GM19397 (cell line): ENCODE measurements around the gene RSRC2.
A peak's percentile ranks its signal among the peaks of the same experiment; 100 is the strongest.
"Not testable (repeated sequence)": the region's sequence is repeated elsewhere in the genome, so short reads cannot be mapped to it uniquely, and the experiment has no call there.

ENCODE experiments used
- ATAC-seq: cut with Tn5 transposase; IDR thresholded peaks from one replicate; pipeline ENCODE4 v1.9.1; 2021; ENCODE audit warnings: mild to moderate bottlenecking, moderate library complexity; ENCODE audit not compliant: unreplicated experiment

The RSRC2 gene

DNA sequence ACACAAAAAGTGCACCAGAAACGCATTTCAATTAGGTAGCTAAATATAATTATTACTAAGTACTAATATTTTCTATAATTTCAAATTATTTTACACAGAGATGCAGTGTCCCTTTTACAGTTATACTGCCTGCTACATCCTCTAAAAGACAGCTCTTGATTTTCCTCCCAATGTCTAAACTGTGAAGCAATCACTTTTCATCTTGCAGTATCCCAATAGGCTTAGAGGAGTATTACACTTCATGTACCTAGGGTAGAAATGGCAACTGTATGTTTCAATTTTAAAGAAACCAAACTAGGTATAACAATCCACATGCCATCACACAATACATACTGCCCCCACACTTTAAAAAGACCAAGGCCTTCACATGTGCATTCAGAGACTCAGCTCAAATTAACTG is 7.3 kb downstream of the RSRC2 start:
- no peak for ATAC-seq

DNA sequence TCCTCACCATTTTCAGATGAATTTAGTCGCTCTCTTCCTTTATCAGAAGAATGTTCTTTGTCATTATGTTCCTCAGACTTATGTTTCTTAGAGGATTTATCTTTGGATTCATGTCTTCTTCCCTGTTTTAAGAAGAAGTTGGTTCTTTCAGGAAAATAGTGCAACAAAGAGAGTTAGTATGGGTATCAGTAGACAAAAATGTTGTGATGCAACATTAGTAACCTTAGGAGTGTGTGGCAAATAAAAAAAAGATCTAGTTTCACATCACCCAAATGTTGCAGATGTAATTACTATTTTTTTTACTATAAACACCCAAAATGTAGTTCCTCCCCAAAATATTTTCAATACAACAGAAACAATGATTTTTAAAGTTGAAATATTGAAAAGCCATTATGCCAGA is 7.8 kb downstream of the RSRC2 start:
- no peak for ATAC-seq

DNA sequence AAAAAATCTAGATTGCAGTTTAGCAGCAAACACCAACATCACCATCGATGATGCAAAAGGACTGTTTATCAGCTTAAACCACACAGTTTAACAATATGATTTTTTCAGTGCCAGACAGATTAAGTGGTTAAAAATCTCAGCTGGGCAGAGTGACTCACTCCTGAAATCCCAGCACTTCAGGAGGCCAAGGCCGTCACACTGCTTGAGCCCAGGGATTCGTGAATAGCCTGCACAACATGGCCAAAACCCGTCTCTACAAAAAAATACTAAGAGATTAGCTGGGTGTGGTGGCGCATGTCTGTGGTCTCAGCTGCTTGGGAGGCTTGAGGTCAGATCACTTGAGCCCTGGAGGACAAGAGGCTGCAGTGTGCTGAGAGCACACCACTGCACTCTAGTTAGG is 8.9 kb downstream of the RSRC2 start:
- no peak for ATAC-seq

DNA sequence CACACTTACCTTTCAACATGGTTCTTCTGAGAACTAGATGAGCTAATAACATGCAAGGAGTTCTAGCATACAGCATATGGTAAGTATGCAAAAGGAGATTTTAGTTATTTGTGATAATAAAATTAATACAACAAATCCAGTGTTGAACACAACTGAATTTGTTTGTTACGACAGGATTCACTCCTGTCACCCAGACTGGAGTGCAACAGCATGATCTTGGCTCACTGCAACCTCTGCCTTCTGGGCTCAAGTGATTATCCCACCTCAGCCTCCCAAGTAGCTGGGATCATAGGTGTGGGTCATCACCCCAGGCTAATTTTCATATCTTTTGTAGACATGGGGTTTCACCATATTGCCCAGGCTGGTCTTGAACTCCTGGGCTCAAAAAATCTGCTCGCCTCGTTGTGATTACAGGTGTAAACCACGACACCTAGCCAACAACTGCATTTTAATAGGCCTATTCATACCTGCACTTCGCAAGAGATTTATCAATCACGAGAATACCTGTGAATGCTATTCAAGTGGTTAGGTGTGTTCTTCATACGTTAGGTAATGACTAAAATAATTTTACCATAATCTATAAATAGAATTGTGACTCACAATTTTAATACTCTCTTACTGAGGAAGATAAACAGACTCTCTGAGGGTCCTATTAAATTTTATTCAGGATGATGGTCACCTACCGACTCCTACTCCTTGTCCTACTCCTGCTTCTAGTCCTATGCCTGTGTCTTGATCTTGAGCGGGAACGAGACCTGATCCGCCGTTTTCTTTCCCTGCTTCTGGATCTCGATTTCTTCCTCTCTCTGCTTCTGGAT is 10.0 kb downstream of the RSRC2 start:
- ATAC-seq, result no peak

DNA sequence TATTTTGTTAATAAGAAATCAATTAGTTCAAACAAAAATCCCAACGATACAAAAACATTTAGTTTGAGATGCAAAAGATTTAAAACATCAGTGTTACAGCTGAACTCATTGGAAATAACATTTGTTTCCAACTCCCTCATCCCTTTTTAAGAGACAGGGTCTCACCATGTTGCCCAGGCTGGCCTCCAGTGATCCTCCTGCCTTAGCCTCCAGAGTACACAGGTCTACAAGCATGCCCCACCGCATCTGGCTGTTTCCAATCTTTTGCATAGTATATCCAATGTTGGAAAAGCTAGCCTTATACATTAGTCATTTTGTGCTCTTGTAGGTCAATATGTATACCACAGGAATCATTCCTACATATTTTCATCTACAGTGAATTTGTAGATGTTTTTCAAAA is 11.5 kb downstream of the RSRC2 start:
- ATAC-seq, result no peak

DNA sequence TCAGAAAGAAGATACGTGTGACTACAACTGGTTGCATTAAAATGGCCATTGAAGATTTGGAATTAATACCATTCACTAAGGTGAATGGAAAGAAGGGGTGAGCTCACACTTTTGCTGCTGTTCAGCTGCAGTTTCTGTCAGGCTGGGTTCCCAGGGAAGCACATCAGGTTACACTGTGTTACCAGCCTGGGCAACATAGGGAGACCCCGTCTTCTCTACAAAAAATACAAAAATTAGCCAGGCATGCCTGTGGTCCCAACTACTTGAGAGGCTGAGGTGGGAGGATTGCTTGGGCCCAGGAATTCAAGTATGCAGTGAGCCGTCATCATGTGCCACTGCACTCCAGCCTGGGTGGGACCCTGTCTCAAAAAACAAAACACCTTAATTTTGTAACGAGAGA is 13.1 kb downstream of the RSRC2 start:
- no peak for ATAC-seq

DNA sequence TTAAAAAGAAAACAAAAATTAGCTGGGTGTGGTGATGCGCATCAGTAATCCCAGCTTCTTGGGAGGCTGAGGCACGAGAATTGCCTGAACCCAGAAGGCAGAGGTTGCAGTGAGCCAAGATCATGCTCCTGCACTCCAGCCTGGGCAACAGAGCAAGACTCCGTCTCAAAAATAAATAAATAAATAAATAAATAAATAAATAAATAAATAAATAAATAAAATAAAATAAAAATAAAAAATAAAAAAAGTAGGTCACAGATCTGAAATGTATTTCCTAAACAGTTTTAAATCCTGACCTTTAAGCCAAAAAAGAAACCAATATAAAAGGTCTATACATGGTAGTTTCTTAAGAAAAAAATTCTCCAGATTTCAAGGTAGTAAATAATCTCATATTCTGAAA is 13.7 kb downstream of the RSRC2 start:
- not testable (repeated sequence) for ATAC-seq

DNA sequence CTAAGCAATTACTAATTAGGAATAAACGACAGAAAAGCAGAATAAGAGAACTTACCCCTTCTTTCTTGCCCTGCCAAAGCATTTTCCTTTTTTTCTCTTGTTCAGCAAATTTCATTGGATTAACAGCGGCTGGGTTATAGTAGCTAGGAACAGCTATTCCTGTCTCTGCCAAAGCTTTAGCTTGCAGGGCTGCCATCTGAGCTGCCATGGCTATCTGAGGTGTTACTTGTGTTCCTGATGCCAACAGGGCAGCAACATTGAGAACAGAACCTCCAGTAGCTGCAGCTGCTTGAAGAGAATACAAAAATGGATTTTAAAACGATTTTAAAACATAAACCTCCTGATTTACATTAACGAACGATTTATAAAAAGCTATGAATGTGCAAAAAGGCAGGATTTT is 18.6 kb downstream of the RSRC2 start:
- ATAC-seq, result no peak

DNA sequence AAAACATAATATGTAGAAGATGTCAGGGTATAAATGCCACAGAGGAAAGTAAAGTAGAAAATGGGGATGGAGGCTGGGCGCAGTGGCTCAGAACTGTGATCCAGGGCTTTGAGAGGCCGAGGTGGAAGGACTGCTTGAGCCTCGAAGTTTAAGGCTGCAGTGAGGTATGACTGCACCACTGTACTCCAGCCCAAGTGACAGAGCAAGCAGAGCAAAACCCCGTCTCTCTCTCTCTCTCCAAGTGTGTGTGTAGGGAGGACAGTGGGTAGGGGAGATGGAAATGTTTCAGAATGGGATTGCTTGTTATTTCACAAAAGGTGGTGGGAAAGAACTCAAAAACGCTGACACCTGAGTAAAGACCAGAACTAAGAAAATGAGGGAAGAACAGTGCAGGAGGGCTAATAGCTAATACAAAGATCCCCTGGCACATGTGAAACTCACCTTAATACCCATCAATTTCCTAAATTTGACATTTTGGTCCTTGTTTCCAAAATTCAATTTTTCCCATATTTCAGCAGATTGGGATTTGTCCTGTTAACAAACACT is 20.3 kb downstream of the RSRC2 start:
- ATAC-seq, result no peak

DNA sequence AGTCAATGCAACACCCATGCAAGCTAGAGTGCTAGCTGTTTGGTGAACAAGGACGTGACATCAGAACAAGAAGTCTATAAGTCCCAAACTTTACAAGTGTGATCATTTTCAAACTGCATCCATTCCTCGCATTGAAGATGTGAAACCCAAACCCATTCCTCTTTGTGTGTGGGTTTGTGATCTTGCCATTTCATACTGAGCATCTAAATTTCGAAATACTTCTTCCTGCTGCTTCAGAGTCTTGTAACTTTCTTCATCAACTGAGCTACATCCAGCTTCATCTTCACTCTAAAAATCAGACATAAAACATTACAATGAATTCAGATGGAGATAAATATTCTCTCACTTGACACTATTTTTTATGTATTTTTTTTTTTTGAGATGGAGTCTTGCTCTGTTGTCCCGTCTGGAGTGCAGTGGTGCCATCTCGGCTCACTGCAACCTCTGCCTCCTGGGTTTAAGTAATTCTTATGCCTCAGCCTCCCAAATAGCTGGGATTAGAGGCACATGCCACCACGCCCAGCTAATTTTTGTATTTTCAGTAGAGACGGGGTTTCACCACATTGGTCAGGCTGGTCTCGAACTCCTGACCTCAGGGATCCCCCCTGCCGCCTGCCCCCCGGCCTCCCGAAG is 21.2 kb downstream of the RSRC2 start:
- no peak for ATAC-seq

DNA sequence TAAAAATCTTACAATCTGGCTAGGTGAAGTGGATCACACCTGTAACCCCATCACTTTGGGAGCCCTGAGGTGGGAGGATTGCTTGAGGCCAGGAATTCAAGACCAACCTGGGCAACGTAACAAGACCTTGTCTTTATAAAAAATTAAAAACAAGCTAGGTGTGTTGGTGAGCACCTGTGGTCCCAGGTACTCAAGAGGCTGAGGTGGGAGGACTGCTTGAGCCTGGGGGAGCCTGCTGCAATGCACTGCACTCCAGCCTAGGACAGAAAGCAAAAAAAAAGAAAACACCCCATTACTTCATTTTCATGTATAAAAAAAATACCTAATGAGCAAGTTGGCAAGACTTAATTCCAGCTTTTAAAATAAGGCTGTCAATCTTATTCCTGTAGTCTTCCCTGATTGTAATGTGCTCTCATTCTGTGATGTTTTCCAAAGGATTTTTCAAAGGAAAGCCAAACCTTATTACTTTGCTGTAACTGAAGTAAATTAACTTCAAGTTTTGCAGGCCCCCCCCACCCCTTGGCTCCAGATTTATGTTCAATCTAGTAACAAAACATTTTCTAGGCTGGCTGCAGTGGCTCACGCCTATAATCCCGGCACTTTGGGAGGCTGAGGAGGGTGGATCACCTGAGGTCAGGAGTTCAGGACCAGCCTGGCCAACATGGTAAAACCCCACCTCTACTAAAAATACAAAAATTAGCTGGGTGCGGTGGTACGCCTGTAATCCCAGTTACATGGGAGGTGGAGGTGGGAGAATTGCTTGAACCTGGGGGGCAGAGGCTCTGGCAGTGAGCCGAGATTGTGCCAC is 22.7 kb downstream of the RSRC2 start:
- ATAC-seq, result no peak

DNA sequence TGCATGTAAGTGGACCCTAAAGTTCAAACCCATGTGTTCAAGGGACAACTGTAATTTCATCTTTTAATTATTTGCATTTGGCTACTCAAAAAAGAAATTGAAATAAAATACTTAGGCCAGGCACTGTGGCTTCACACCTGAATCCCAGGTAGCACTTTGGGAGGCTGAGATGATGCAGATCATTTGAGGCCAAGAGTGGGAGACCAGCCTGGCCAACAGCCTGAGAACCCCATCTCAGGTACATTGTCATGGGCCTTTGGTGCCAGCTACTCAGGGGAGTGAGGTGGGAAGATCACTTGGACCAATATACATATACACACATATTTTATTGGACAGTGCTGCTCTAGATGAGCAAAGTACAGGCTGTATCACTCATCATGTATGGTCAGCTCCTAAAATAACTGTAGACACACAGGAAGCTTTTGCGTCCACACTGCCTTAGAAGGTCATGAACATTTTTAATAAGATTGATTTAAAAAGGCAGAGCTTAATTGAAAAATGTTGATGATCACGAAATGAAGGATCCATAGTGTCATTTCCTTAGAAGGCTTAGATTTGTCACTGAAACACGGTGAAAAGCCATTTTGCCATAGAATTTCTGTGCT is 23.5 kb downstream of the RSRC2 start:
- ATAC-seq, result no peak

DNA sequence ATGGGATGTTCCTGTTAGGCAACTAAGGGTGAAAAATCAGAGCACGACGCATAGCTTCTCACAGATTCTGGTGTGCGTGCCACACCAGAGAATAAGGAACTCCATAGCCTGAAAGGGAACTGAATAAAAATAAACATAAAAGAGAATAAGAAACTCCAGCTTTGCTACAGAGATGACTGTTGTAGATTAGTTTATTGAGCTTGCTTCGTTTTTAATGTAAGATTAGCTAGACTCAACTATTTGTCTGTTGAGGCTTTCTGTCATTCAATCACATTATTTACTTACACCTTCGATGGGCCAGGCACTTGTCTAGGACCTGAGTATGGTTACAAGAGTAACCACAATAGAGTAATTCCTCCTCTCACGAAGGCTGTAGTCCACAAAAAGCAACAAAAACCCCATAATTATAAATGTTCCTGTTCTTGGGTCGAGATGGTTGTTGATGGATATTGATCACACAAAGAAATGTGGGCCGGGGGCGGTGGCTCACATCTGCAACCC is 25.2 kb downstream of the RSRC2 start:
- ATAC-seq, result no peak

DNA sequence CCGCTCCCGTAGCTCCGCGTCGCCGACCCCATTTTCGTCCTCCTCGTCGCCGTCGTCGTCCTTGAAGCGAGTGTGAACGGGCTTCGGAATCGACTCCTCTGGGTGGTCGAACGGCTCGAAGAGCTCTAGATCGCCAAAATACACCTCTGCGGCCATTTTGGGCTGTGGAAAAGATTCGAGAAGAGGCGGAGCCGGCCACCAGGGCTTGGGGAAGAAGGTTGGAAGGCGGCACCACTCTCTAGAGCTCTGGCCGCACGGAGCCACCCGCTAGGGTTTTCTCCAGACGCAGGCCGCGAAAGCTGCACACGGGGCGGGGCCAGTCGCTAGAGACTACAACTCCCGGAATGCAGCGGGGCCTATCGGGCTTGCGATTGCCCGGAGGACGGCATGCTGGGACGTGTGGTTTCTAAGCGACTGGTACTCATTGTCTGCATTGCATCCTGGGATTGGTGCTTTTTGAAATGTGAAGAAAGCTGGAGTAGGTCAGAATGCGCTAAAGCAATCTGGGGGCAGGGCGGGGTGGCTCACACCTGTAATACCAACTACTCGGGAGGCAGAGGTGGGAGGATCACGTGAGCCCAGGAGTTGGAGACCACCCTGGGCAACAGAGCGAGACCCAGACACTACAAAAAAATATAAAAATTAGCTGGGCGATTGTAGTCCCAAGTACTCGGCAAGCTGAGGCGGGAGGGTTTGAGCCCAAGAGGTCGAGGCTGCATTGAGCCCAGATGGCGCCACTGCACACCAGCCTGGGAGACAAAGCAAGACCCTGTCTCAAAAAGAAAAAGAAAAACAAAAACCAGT is 25.8 kb downstream of the RSRC2 start, which contains the start of gene ZCCHC8:
Gene ZCCHC8 (minus strand): TSS at position 248 of the 804 bp plus-strand sequence. CDS start 92 bp downstream, at position 156.
- ATAC-seq, result peak; percentile 93

DNA sequence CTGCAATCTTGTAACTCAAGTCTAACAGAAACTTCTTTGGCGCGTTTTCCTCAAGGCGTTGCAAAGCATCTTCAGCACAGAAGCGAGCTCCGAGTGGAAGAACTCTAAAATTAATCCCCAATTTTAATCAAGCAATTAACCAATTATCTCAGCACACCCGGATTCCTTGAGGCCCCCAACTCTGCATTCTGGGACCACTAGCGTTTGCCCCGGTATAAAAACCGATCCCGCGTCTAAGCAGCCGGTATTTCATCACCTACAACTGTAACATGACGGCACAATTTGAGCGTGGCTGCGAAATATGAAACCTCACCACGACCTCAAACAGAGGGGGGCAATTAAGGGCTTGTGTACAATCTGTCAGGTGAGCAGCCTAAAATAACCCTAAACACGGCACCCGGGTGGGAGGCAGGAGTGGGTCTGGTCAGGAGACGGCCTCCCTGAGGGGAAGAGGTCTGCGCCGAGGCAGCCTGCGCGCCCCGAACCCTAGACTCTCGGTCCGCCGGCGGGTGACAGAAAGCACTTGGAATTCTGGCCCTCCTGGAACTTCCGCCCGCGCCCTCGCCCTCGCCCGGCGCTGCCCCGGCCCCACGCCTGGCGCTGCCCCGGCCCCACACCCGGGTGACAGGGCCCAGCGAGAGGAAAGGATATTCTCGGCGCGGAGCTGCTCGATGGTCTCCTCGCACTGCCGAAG is 26.6 kb downstream of the RSRC2 start:
- ATAC-seq, result peak; percentile 28

DNA sequence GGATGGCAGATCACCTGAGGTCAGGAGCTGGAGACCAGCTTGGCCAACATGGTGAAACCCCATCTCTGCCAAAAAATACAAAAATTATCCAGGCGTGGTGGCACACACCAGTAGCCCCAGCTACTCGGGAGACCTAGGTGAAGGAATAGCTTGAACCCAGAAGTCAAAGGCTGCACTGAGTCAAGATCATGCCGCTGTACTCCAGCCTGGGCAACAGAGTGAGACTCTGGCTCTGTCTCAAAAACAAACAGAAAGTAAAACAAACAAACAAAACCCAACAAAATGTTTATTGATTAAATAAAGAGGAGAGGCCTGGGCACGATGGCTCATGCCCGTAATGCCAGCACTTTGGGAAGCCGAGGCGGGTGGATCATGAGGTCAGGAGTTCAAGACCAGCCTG is 31.5 kb downstream of the RSRC2 start:
- ATAC-seq, result no peak

DNA sequence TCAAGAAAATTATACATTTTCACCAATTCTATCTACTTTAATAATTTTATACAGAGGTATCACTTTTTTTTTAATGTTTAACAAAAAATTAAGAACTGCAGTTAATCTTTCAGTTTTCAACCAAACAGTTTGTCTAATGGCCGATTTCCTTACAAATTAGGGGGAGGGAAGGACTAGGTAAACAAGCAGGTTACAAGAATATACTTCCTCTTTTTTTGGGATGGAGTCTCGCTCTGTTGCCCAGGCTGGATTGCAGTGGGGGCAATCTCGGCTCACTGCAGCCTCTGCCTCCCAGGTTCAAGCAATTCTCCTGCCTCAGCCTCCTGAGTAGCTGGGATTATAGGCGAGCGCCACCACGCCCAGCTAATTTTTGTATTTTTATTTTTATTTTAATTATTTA is 33.5 kb downstream of the RSRC2 start:
- not testable (repeated sequence) for ATAC-seq

DNA sequence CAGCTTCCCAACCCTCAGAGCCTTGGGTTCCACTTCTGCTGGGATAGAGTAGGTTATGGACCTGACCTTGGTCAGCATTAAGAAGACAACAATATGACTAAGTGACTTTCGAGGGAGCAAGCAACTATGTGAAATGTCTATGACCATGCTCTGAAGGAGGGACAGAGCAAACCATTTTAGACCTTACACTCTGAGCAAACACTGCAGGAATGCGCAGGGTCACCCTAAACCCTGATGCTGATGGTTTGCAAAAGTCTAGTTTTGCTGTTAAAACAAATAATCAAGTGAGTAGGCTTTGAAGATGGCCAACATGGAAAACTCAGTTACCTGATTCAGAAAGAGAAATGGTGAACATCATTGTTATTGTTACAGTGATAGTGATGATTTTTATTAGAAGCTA is 34.7 kb downstream of the RSRC2 start:
- no peak for ATAC-seq

DNA sequence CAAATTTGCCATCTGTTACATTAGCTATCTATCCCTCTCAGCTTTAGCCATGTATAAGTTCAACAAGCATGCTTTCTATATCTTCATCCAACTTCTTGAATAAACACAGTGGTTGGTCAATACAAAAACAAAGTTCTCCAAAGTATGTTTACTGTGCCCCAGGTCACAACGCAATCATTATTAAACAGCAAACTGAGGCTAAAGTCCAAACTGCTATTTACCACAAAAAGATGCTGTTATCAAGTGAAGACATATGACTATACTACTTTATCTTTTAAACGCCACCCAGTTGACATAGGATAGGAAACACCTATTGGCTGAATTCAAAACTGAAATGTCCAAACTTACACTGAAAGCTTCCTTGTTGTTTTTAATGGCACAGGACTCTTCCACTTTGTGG is 37.7 kb downstream of the RSRC2 start:
- no peak for ATAC-seq
